SU-DHL-6 (cell line): ENCODE data around the gene CCDC194.

Source experiments
- EZH2phosphoT487 ChIP-seq: fragments of 200-600 bp; sonication (generic), shearing (Covaris generic); conservative IDR thresholded peaks from 2 replicates; pipeline ENCODE4 v1.6.1; 2018; ENCODE audit warnings: mild to moderate bottlenecking, antibody characterized with exemption, low read length, moderate library complexity, mixed read lengths
- TF ChIP-seq, protein P1 (sequence below): fragments of 200-600 bp; sonication (generic); IDR thresholded peaks from one replicate; pipeline ENCODE4 v1.5.1; 2017; ENCODE audit warnings: antibody characterized with exemption, mild to moderate bottlenecking, low read length, moderate library complexity; ENCODE audit not compliant: insufficient read depth, poor library complexity, severe bottlenecking

DNA sequence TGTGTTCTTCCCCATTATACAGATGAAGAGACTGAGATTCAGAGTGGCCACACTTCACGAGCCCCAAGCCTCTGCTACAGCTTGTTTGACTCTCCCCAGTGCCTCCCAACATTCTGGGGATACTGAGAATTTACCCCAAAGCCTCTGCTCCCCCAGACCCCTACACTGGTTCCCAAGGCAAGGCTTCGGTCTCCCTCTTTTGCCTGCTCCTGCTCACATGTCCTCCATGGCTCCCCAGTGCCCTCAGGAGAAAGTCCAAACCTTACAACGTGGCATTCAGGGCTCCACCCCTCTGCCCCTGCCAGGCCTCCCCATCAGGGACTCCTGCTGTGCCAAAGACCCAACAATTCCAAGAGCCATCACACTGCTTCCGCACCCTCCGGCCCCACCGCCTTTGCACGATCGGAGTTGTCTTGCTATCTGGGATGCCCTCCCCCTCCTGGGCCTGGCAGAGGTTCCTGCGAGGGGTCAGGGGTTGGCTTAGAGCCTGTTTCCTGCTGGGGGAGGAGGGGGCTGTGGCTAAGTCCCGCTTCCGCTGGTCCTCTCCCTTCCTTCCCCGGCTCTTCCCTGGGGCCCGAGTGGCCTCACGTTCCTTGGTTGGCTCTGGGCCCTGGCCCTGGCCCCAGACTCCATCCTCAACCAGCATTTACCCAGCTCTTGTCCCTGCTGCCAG is 41.3 kb downstream of the CCDC194 start:
- TF ChIP-seq, protein P1, sequence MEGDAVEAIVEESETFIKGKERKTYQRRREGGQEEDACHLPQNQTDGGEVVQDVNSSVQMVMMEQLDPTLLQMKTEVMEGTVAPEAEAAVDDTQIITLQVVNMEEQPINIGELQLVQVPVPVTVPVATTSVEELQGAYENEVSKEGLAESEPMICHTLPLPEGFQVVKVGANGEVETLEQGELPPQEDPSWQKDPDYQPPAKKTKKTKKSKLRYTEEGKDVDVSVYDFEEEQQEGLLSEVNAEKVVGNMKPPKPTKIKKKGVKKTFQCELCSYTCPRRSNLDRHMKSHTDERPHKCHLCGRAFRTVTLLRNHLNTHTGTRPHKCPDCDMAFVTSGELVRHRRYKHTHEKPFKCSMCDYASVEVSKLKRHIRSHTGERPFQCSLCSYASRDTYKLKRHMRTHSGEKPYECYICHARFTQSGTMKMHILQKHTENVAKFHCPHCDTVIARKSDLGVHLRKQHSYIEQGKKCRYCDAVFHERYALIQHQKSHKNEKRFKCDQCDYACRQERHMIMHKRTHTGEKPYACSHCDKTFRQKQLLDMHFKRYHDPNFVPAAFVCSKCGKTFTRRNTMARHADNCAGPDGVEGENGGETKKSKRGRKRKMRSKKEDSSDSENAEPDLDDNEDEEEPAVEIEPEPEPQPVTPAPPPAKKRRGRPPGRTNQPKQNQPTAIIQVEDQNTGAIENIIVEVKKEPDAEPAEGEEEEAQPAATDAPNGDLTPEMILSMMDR: no peak
- no peak for TF ChIP-seq EZH2phosphoT487
